ENCODE results near the gene CTXND1. TPM values are rescaled to one million over a fixed set of nuclear protein-coding genes. Genes with fewer than 3 reads are reported as not detected.
A peak's percentile ranks its signal among the peaks of the same experiment; 100 is the strongest.
"Not testable (repeated sequence)": the region's sequence is repeated elsewhere in the genome, so short reads cannot be mapped to it uniquely, and the experiment has no call there.

The CTXND1 gene
- not detected in 3 replicates for total RNA-seq
- long read RNA-seq = 0 reads

- no peaks in the 10 kb centered on the region for H3K9me3 Mint-ChIP-seq (ENCODE audit: low read depth)
- H3K4me3 Mint-ChIP-seq (ENCODE audit: unreplicated experiment) = peak within 1 kb of the TSS; percentile 53
- peaks cover 2% of the 10 kb centered on the region for H3K36me3 Mint-ChIP-seq (ENCODE audit: low read depth)
- H3K27ac Mint-ChIP-seq (ENCODE audit: unreplicated experiment) = no peak within 1 kb of the TSS
- no peak for DNase-seq (ENCODE audit: low spot score)
- no peak for TF ChIP-seq CTCF (IDR thresholded peaks at IDR 0.05)
- H3K27me3 Mint-ChIP-seq (ENCODE audit: low read depth) = peaks cover 74% of the 10 kb centered on the region
- peaks cover 8% of the 10 kb centered on the region for H3K4me1 Mint-ChIP-seq (ENCODE audit: low read depth)
Measured at GRCh38 chr15:80252121-80252518, at the start of gene CTXND1. CTXND1 (minus strand) TSS chr15:80252213; CDS start chr15:80201949, 50,264 bp downstream.

GRCh38 chr15:80301472-80301871 lies 49.5 kb upstream of the CTXND1 start:
- Mint-ChIP-seq H3K9me3 (ENCODE audit: low read depth) (peaks cover 8% of the 10 kb centered on the region), H3K4me1 (ENCODE audit: low read depth) (no peaks in the 10 kb centered on the region), H3K4me3 (ENCODE audit: unreplicated experiment) (no peak overlapping the region), H3K27me3 (ENCODE audit: low read depth) (peaks cover 33% of the 10 kb centered on the region), H3K27ac (ENCODE audit: unreplicated experiment) (no peak overlapping the region), H3K36me3 (ENCODE audit: low read depth) (no peaks in the 10 kb centered on the region)
- no peak for TF ChIP-seq CTCF (IDR thresholded peaks at IDR 0.05)
- no peak for DNase-seq (ENCODE audit: low spot score)

GRCh38 chr15:80295777-80296176 lies 43.8 kb upstream of the CTXND1 start:
- not testable (repeated sequence) for H3K4me1 Mint-ChIP-seq (ENCODE audit: low read depth); H3K36me3 Mint-ChIP-seq (ENCODE audit: low read depth); DNase-seq (ENCODE audit: low spot score); H3K27ac Mint-ChIP-seq (ENCODE audit: unreplicated experiment); H3K4me3 Mint-ChIP-seq (ENCODE audit: unreplicated experiment); H3K9me3 Mint-ChIP-seq (ENCODE audit: low read depth)
- H3K27me3 Mint-ChIP-seq (ENCODE audit: low read depth) = peaks cover 38% of the 10 kb centered on the region

- TF ChIP-seq CTCF (IDR thresholded peaks at IDR 0.05) = no peak
- no peak overlapping the region for H3K27ac Mint-ChIP-seq (ENCODE audit: unreplicated experiment)
- H3K9me3 Mint-ChIP-seq (ENCODE audit: low read depth) = no peaks in the 10 kb centered on the region
- no peaks in the 10 kb centered on the region for H3K4me1 Mint-ChIP-seq (ENCODE audit: low read depth)
- DNase-seq (ENCODE audit: low spot score) = no peak
- H3K36me3 Mint-ChIP-seq (ENCODE audit: low read depth) = no peaks in the 10 kb centered on the region
- H3K4me3 Mint-ChIP-seq (ENCODE audit: unreplicated experiment) = no peak overlapping the region
- peaks cover 44% of the 10 kb centered on the region for H3K27me3 Mint-ChIP-seq (ENCODE audit: low read depth)
Measured at GRCh38 chr15:80292079-80292478, 40.1 kb upstream of the CTXND1 start.

- H3K27ac Mint-ChIP-seq (ENCODE audit: unreplicated experiment); H3K36me3 Mint-ChIP-seq (ENCODE audit: low read depth); H3K9me3 Mint-ChIP-seq (ENCODE audit: low read depth); H3K4me1 Mint-ChIP-seq (ENCODE audit: low read depth); DNase-seq (ENCODE audit: low spot score); H3K4me3 Mint-ChIP-seq (ENCODE audit: unreplicated experiment): not testable (repeated sequence)
- H3K27me3 Mint-ChIP-seq (ENCODE audit: low read depth) = peaks cover 50% of the 10 kb centered on the region
Measured at GRCh38 chr15:80290891-80291290, 38.9 kb upstream of the CTXND1 start.

GRCh38 chr15:80289528-80290495 lies 37.8 kb upstream of the CTXND1 start:
- Mint-ChIP-seq H3K36me3 (ENCODE audit: low read depth) (no peaks in the 10 kb centered on the region), H3K27me3 (ENCODE audit: low read depth) (peaks cover 50% of the 10 kb centered on the region), H3K4me1 (ENCODE audit: low read depth) (no peaks in the 10 kb centered on the region), H3K27ac (ENCODE audit: unreplicated experiment) (no peak overlapping the region), H3K9me3 (ENCODE audit: low read depth) (no peaks in the 10 kb centered on the region), H3K4me3 (ENCODE audit: unreplicated experiment) (no peak overlapping the region)
- DNase-seq (ENCODE audit: low spot score) = no peak
- TF ChIP-seq CTCF (IDR thresholded peaks at IDR 0.05) = no peak
